Transverse colon (tissue), 4 donors: ENCODE measurements around the gene SFR1.
A peak's percentile ranks its signal among the peaks of the same experiment; 100 is the strongest.

Experiments
- CTCF ChIP-seq, 5 experiments: fragments of 200-600 bp in 3 of 5; fragments of 450-650 bp in 2 of 5; sonication (generic) in 3 of 5; IDR thresholded peaks; 1 replicate in 2 of 5; 2 replicates in 3 of 5; pipeline ENCODE4 v1.5.1; 2016 to 2017; ENCODE audit warnings: antibody characterized with exemption in 5 of 5, inconsistent platforms in 3 of 5, mild to moderate bottlenecking in 2 of 5, moderate library complexity in 1 of 5
- EP300 ChIP-seq: sonication (generic); formaldehyde crosslinking; IDR thresholded peaks from one replicate; pipeline ENCODE4 v1.6.1; 2017; ENCODE audit warnings: antibody characterized with exemption, low read depth
- POLR2A ChIP-seq: fragments of 450-650 bp; IDR thresholded peaks from one replicate; pipeline ENCODE4 v1.6.1; 2016; ENCODE audit warnings: antibody characterized with exemption, mild to moderate bottlenecking, moderate library complexity
- POLR2AphosphoS5 ChIP-seq, 3 donors: sonication (generic); formaldehyde crosslinking; IDR thresholded peaks; one replicate each; pipeline ENCODE4 v1.6.1; 2016; ENCODE audit warnings: antibody characterized with exemption in 3 of 3

GRCh38 chr10:104120903-104121484, 977 bp upstream of the SFR1 start:
- TF ChIP-seq POLR2A: no peak
- TF ChIP-seq CTCF (IDR thresholded peaks at IDR 0.05): no peak
- TF ChIP-seq POLR2AphosphoS5 (IDR thresholded peaks at IDR 0.05): peak; percentile 34 to 70 (median 51)
- TF ChIP-seq EP300: no peak
